NCI-H2196 (cell line): ENCODE results near the gene SEC62.

ENCODE experiments used
- DNase-seq: peaks from one replicate; lab custom pipeline; 2025; ENCODE audit not compliant: unreplicated experiment; lab: John Stamatoyannopoulos, UW

Gene SEC62

GRCh38 chr3:169966951-169967915 is 626 bp downstream of the SEC62 start:
- peak; percentile 48 for DNase-seq

GRCh38 chr3:169968224-169968885 is 1.7 kb downstream of the SEC62 start:
- no peak for DNase-seq

- DNase-seq: no peak
Observed at GRCh38 chr3:169969174-169970095, 2.8 kb downstream of the SEC62 start.

GRCh38 chr3:169970847-169971246 is 4.2 kb downstream of the SEC62 start:
- DNase-seq: no peak

- DNase-seq: no peak
Observed at GRCh38 chr3:169971522-169971921, 4.9 kb downstream of the SEC62 start.

GRCh38 chr3:169980055-169980454 is 13.4 kb downstream of the SEC62 start:
- DNase-seq: no peak

- DNase-seq: no peak
Observed at GRCh38 chr3:169984292-169984691, 17.7 kb downstream of the SEC62 start.

GRCh38 chr3:169990431-169990830 is 23.8 kb downstream of the SEC62 start:
- DNase-seq: no peak

GRCh38 chr3:169992156-169992555 is 25.5 kb downstream of the SEC62 start:
- no peak for DNase-seq

GRCh38 chr3:169992781-169993180 is 26.2 kb downstream of the SEC62 start:
- DNase-seq: no peak

GRCh38 chr3:169993761-169994160 is 27.2 kb downstream of the SEC62 start:
- no peak for DNase-seq

- no peak for DNase-seq
Observed at GRCh38 chr3:169996063-169996462, 29.5 kb downstream of the SEC62 start.

GRCh38 chr3:169998668-169999131 is 32.1 kb downstream of the SEC62 start:
- no peak for DNase-seq

- no peak for DNase-seq
Observed at GRCh38 chr3:169999433-169999832, 32.8 kb downstream of the SEC62 start.

- DNase-seq: no peak
Observed at GRCh38 chr3:170000051-170000450, 33.4 kb downstream of the SEC62 start.

GRCh38 chr3:170002231-170002630 is 35.6 kb downstream of the SEC62 start:
- DNase-seq: no peak

- no peak for DNase-seq
Observed at GRCh38 chr3:170002879-170003278, 36.3 kb downstream of the SEC62 start.

- DNase-seq: no peak
Observed at GRCh38 chr3:170003881-170004356, 37.3 kb downstream of the SEC62 start.

GRCh38 chr3:170007031-170007663 is 40.5 kb downstream of the SEC62 start:
- no peak for DNase-seq

GRCh38 chr3:170010498-170010897 is 43.9 kb downstream of the SEC62 start:
- no peak for DNase-seq
